EH (cell line): ENCODE measurements around the gene TMEM89.

Experiments
- DNase-seq: peaks from one replicate; pipeline ENCODE4 v3.0.0-alpha.2; 2015; ENCODE audit warnings: low read depth

The TMEM89 gene

GRCh38 chr3:48621461-48621869, at the start of gene TMEM89:
TMEM89 (minus strand) TSS chr3:48621769; CDS start chr3:48621756, 13 bp downstream.
- DNase-seq, result no peak

- no peak for DNase-seq
Observed at GRCh38 chr3:48664929-48665328, 43.4 kb upstream of the TMEM89 start.

GRCh38 chr3:48664313-48664644, 42.7 kb upstream of the TMEM89 start:
- no peak for DNase-seq

GRCh38 chr3:48663489-48664312, 42.1 kb upstream of the TMEM89 start:
- DNase-seq, result peak; percentile 99

- DNase-seq, result peak; percentile 93
Observed at GRCh38 chr3:48662753-48663488, 41.4 kb upstream of the TMEM89 start, which contains the start of gene CELSR3. CELSR3 (minus strand) TSS chr3:48662886; CDS start chr3:48662634, 252 bp downstream.

GRCh38 chr3:48662145-48662752, 40.7 kb upstream of the TMEM89 start:
- peak; percentile 12 for DNase-seq

- peak; percentile 55 for DNase-seq
Observed at GRCh38 chr3:48661501-48662144, 40.1 kb upstream of the TMEM89 start.

GRCh38 chr3:48660800-48661400, 39.3 kb upstream of the TMEM89 start:
- no peak for DNase-seq

GRCh38 chr3:48656841-48657281, 35.3 kb upstream of the TMEM89 start:
- DNase-seq, result peak; percentile 20

- peak; percentile 86 for DNase-seq
Observed at GRCh38 chr3:48656061-48656840, 34.7 kb upstream of the TMEM89 start.

GRCh38 chr3:48655606-48656005, 34.0 kb upstream of the TMEM89 start:
- no peak for DNase-seq

GRCh38 chr3:48655063-48655462, 33.5 kb upstream of the TMEM89 start:
- DNase-seq, result no peak

GRCh38 chr3:48652923-48653715, 31.6 kb upstream of the TMEM89 start:
- no peak for DNase-seq

GRCh38 chr3:48651771-48652170, 30.2 kb upstream of the TMEM89 start:
- DNase-seq, result no peak

GRCh38 chr3:48650723-48651122, 29.2 kb upstream of the TMEM89 start:
- no peak for DNase-seq

- no peak for DNase-seq
Observed at GRCh38 chr3:48648188-48648850, 26.8 kb upstream of the TMEM89 start.

GRCh38 chr3:48647714-48648113, 26.1 kb upstream of the TMEM89 start:
- DNase-seq, result no peak

GRCh38 chr3:48644898-48645760, 23.6 kb upstream of the TMEM89 start:
- no peak for DNase-seq

- DNase-seq, result no peak
Observed at GRCh38 chr3:48642605-48643004, 21.0 kb upstream of the TMEM89 start.
